ENCODE data around the gene NODAL.

NODAL gene

DNA sequence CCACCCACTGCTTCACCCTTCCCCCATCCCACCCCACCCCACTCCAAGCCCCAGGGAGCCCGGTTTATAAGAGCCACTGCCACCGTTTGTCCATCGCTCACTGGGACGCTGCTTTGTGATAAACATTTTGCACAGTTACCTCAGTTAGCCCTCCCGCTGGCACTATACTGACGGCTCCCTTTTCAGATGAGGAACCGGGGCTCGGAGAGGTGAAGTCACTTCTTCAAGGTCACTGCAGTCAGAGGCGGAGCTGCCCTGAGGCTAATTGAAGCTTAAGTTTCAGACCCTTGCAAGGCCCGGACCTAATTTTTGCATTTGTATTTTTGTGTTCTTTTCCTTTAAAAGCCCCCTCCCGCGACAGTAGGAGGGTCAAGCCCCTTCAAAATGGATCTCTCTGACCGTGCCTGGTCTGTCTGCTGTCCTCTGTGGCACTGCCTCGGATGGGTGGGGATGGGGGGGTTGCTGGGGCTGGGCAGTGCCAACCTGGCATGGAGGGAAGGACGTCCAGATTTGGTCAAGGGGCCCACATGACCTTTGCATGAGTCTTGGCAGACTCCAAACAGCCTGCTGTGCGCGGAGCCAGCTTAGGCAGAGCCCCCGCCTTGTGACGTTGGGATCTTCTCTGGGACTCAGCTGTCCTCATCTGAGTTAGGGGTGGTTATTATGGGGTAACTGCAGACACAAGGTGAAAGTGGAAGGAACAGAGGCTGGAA is 17.7 kb upstream of the NODAL start:
- TF ChIP-seq, protein P1, sequence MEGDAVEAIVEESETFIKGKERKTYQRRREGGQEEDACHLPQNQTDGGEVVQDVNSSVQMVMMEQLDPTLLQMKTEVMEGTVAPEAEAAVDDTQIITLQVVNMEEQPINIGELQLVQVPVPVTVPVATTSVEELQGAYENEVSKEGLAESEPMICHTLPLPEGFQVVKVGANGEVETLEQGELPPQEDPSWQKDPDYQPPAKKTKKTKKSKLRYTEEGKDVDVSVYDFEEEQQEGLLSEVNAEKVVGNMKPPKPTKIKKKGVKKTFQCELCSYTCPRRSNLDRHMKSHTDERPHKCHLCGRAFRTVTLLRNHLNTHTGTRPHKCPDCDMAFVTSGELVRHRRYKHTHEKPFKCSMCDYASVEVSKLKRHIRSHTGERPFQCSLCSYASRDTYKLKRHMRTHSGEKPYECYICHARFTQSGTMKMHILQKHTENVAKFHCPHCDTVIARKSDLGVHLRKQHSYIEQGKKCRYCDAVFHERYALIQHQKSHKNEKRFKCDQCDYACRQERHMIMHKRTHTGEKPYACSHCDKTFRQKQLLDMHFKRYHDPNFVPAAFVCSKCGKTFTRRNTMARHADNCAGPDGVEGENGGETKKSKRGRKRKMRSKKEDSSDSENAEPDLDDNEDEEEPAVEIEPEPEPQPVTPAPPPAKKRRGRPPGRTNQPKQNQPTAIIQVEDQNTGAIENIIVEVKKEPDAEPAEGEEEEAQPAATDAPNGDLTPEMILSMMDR (IDR thresholded peaks at IDR 0.05): no peak

GRCh38 chr10:70458329-70459060 is 17.0 kb upstream of the NODAL start:
- TF ChIP-seq, protein P1 (IDR thresholded peaks at IDR 0.05): no peak

DNA sequence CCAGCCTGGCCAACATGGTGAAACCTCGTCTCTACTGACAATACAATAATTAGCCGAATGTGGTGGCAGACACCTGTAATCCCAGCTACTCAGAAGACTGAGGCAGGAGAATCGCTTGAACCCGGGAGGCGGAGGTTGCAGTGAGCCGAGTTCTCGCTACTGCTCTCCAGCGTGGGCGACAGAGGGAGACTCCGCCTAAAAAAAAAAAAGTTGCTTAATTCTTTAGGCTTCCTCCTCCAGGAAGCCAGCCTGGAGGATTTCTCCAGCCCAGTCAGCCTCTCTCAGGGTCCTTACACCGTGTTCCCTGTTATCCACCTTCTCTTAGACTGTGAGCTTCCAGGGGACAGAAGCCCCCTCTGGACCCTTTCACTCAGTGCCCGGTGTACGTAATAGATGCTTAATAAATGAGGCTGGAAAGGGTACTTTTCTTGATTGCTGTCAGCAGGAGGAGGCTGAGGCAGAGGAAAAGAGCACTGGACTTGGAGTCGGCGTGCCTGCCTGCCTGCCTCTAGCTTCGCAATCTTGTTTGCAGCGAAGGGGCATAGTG is 16.4 kb upstream of the NODAL start:
- TF ChIP-seq, protein P1 (IDR thresholded peaks at IDR 0.05): no peak

DNA sequence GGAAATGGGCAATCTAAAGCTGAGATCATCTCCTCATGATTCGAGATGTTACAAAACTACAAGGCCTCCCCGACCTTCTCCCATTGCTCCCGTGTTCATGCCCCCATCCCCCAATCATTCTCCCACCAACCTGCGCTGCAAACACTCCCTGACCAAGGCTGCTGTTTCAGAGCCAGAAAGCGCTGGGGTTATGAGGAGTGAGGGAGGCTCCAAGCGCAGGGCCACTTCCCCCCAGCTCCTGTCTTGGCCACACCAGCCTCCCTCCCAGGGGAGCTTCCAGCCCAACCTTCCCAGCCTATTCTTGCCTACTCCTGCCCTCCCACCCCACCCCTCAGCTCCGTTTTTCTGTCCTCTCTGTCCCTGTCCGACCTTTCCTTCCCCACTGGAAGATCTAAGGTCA is 14.7 kb upstream of the NODAL start:
- TF ChIP-seq, protein P1 (IDR thresholded peaks at IDR 0.05): no peak

GRCh38 chr10:70455213-70455630 is 13.7 kb upstream of the NODAL start:
- TF ChIP-seq, protein P1 (IDR thresholded peaks at IDR 0.05): no peak

DNA sequence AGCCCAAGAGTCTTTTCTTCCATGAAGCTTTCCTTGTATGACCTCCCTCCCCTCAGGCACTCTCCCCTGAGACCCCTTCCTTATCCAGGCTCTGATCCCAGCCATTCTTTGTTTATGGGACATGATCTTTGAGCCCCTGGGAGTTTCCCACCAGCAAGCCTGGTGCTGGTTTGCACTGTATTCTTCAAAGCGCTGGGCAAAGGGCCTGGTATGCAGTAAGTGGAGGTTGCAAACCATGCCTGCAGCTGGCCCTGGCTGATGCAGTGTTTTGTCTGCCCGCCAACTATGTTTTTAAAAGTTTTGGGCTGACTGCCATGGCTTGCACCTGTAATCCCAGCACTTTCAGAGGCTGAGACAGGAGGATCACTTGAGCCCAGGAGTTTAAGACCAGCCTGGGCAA is 6.8 kb upstream of the NODAL start:
- TF ChIP-seq, protein P1 (IDR thresholded peaks at IDR 0.05): no peak

DNA sequence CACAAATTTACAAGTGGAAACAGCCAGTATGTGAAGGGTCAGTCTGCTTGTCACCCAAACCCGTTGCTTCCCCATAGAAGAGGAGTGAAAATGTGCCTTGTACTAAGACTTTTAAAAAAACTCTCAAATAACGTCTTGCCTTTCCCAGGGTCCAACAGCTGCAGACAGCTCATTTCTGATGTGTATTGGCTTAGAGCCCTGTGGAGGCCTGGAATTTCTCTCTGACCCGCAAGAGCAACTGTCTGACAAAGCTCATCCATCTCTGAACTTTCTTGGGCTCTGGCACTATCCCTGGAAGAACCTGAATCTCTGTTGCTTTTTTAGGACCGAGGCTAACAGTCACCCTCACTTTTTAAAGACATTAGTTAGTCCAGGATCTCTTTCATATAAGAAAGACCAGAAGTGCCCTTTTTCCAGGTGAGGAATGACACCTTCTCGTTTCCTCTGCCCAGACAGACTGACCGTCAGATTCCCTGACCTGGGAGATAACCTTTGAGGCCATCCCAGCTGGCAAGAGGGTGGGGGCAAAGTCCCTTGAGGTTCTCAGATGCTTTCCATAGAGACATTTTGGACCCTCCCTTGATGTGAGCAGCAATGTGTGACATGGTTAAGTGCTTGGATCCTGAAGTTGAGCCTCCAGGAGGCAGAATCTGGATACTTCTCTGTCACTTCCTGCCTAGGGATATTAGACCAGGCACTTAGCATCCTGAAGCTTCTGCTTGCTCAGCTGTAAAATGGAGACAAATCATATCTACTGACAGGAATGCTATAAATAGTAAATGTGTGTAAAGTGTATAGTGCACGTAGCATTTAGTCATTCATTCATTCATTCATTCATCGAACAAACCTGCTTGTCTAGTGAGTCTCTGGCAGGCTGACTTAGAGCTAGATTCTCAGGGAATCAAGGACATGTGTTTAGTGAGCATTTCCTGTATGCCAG is 4.5 kb upstream of the NODAL start:
- TF ChIP-seq, protein P1 (IDR thresholded peaks at IDR 0.05): no peak

Measured in LNCAP (cell line).